IMR-90 (cell line): ENCODE results near the gene TSEN15. TPM values are rescaled to one million over a fixed set of nuclear protein-coding genes. Genes with fewer than 3 reads are reported as not detected.

Source experiments
- ATAC-seq: fragments of 200-7000 bp; cut with Tn5 transposase; 2 replicates; pipeline ENCODE4 v1.9.1; 2020; ENCODE audit warnings: low read depth, mild to moderate bottlenecking, moderate library complexity
- BruUV-seq: library from RNA; stranded (reverse); fragments of 400-500 nt; replicated peaks from 2 replicates; lab custom pipeline; 2021; lab: Mats Ljungman, UMichigan
- CTCF ChIA-PET: fragments of 300-600 bp; formaldehyde crosslinking; extraction: SDS; loops from one replicate; lab custom pipeline; 2021; ENCODE audit warnings: antibody characterized with exemption; lab: Yijun Ruan, JAX
- POLR2A ChIA-PET: fragments of 300-600 bp; sonication (Branson Sonifier 250); formaldehyde crosslinking; loops from one replicate; lab custom pipeline; 2022; ENCODE audit warnings: antibody characterized with exemption; ENCODE audit not compliant: unreplicated experiment; lab: Charles Lee
- DNase-seq: peaks from one replicate; pipeline ENCODE4 v3.0.0; 2013
- H2AFZ ChIP-seq: replicated peaks from 2 replicates; pipeline ENCODE3; 2013; ENCODE audit warnings: low read length, mild to moderate bottlenecking; ENCODE audit not compliant: poor library complexity
- H2AK5ac ChIP-seq: 2 replicates; pipeline ENCODE4 v1.6.1; 2013; ENCODE audit warnings: low read depth, low read length, inconsistent platforms
- H2AK9ac ChIP-seq: replicated peaks from 2 replicates; pipeline ENCODE3; 2013; ENCODE audit warnings: mild to moderate bottlenecking, low read depth, low read length, moderate library complexity; ENCODE audit not compliant: poor library complexity
- H2BK120ac ChIP-seq: 2 replicates; pipeline ENCODE4 v1.6.1; 2013; ENCODE audit warnings: low read depth, low read length, inconsistent platforms
- H2BK15ac ChIP-seq: 3 replicates; pipeline ENCODE4 v1.6.1; 2013; ENCODE audit warnings: low read depth, low read length, inconsistent platforms
- H2BK20ac ChIP-seq: 2 replicates; pipeline ENCODE4 v1.6.1; 2013; ENCODE audit warnings: low read depth, mild to moderate bottlenecking, inconsistent platforms, low read length, moderate library complexity
- H2BK5ac ChIP-seq: 2 replicates; pipeline ENCODE4 v1.6.1; 2013; ENCODE audit warnings: mild to moderate bottlenecking, low read depth, low read length, inconsistent platforms; ENCODE audit not compliant: poor library complexity, severe bottlenecking
- H3K14ac ChIP-seq: replicated peaks from 2 replicates; pipeline ENCODE4 v1.6.1; 2013; ENCODE audit warnings: low read depth, low read length, inconsistent platforms
- H3K18ac ChIP-seq: 2 replicates; pipeline ENCODE4 v1.6.1; 2013; ENCODE audit warnings: low read depth, low read length, control low read depth
- H3K23ac ChIP-seq: 2 replicates; pipeline ENCODE4 v1.6.1; 2013; ENCODE audit warnings: low read depth, low read length, inconsistent platforms
- H3K27ac ChIP-seq: 2 replicates; pipeline ENCODE4 v1.5.1; 2013; ENCODE audit warnings: mild to moderate bottlenecking, control low read depth, low read length; ENCODE audit not compliant: insufficient read depth
- H3K27me3 ChIP-seq: 2 replicates; pipeline ENCODE4 v1.6.1; 2013; ENCODE audit warnings: low read length; ENCODE audit not compliant: control insufficient read depth, insufficient read depth
- H3K36me3 ChIP-seq: 2 replicates; pipeline ENCODE4 v1.6.1; 2013; ENCODE audit warnings: low read length, mixed read lengths; ENCODE audit not compliant: control insufficient read depth, insufficient read depth
- H3K4ac ChIP-seq: 2 replicates; pipeline ENCODE4 v1.6.1; 2013; ENCODE audit warnings: low read depth, low read length, inconsistent platforms
- H3K4me1 ChIP-seq: 2 replicates; pipeline ENCODE4 v1.6.1; 2013; ENCODE audit warnings: low read length, mixed read lengths; ENCODE audit not compliant: control insufficient read depth, insufficient read depth
- H3K4me2 ChIP-seq: 2 replicates; pipeline ENCODE4 v1.6.1; 2013; ENCODE audit warnings: low read depth, mild to moderate bottlenecking, control low read depth, low read length, moderate library complexity
- H3K4me3 ChIP-seq: 2 replicates; pipeline ENCODE4 v1.5.1; 2013; ENCODE audit warnings: low read depth, mild to moderate bottlenecking, control low read depth, low read length, moderate library complexity; ENCODE audit not compliant: insufficient read depth
- H3K56ac ChIP-seq: 2 replicates; pipeline ENCODE4 v1.6.1; 2013; ENCODE audit warnings: low read length, inconsistent platforms; ENCODE audit not compliant: insufficient read depth; ENCODE audit errors: extremely low read depth
- H3K79me1 ChIP-seq, 2 experiments: 2 replicates each; pipeline ENCODE4 v1.6.1; 2013; ENCODE audit warnings: low read length in 2 of 2, inconsistent platforms in 1 of 2, low read depth in 1 of 2
- H3K9ac ChIP-seq: 2 replicates; pipeline ENCODE4 v1.6.1; 2013; ENCODE audit warnings: low read depth, low read length, control low read depth
- H3K9me1 ChIP-seq: 2 replicates; pipeline ENCODE4 v1.6.1; 2013; ENCODE audit warnings: low read length, inconsistent platforms; ENCODE audit not compliant: insufficient read depth
- H3K9me3 ChIP-seq: 2 replicates; pipeline ENCODE4 v1.6.1; 2013; ENCODE audit warnings: low read length; ENCODE audit not compliant: control insufficient read depth, insufficient read depth
- H4K20me1 ChIP-seq: 2 replicates; pipeline ENCODE4 v1.6.1; 2013; ENCODE audit warnings: low read length, inconsistent platforms; ENCODE audit not compliant: insufficient read depth
- H4K5ac ChIP-seq: 2 replicates; pipeline ENCODE4 v1.6.1; 2013; ENCODE audit warnings: mild to moderate bottlenecking, low read depth, low read length, control low read depth
- H4K8ac ChIP-seq, 2 experiments: 2 replicates each; pipeline ENCODE4 v1.6.1; 2013; ENCODE audit warnings: low read depth in 2 of 2, low read length in 2 of 2, control low read depth in 1 of 2, inconsistent platforms in 1 of 2
- H4K91ac ChIP-seq: 2 replicates; pipeline ENCODE4 v1.6.1; 2013; ENCODE audit warnings: low read depth, low read length, inconsistent platforms; ENCODE audit not compliant: insufficient read depth
- CEBPB ChIP-seq: IDR thresholded peaks from 2 replicates; pipeline ENCODE4 v1.6.1; 2012; ENCODE audit warnings: low read depth, low read length, improper control_type of control experiment
- CTCF ChIP-seq: conservative IDR thresholded peaks from 2 replicates; pipeline ENCODE4 v1.5.1; 2012; ENCODE audit warnings: mild to moderate bottlenecking, low read depth, low read length, improper control_type of control experiment
- FOS ChIP-seq: fragments of 150-350 bp; IDR thresholded peaks from 2 replicates; pipeline ENCODE4 v1.6.1; 2016; ENCODE audit warnings: low read depth, low read length
- WGBS, 2 experiments: methylation state at CpG; one replicate each; pipeline versions ENCODE4 v1.1.5 to v1.1.7; 2013; ENCODE audit warnings: missing lambda C conversion rate in 2 of 2; ENCODE audit not compliant: insufficient read length in 1 of 2; ENCODE audit errors: extremely low coverage in 2 of 2; 5-methylcytosine and 5-hydroxymethylcytosine counted together
- dilution Hi-C: fragments of 300-500 bp; cut with HindIII; formaldehyde crosslinking; loops from one replicate; pipeline ENCODE4 v1.14.3; 2018; ENCODE audit warnings: low sequenced_read_pairs; ENCODE audit not compliant: unreplicated experiment
- in situ Hi-C: fragments of 300-500 bp; cut with MboI; formaldehyde crosslinking; loops from 3 replicates; pipeline ENCODE4 v1.14.3; 2019; ENCODE audit warnings: low sequenced_read_pairs, inconsistent platforms, mixed read lengths
- intact Hi-C: fragments of 100-400 bp; cut with micrococcal nuclease; formaldehyde crosslinking; loops from 2 replicates; pipeline ENCODE4 v1.10.0; 2022
- polyA plus RNA-seq, 3 experiments: library from polyadenylated mRNA; depleted of rRNA; stranded (reverse); fragments of >200 nt; gene quantifications; 2 replicates each; pipeline ENCODE4 v1.2.3, GENCODE V29; 2012; ENCODE audit warnings: low replicate concordance in 1 of 3
- total RNA-seq: library from RNA; depleted of rRNA; stranded (reverse); fragments of >200 nt; gene quantifications from 2 replicates; pipeline ENCODE4 v1.2.3, GENCODE V29; 2012

Gene TSEN15
- total and polyA plus RNA-seq, 2 of the 4 experiments (the other 2 are of a cell fraction), result 32.4 to 45.0 TPM

GRCh38 chr1:184036517-184036949 lies 15.0 kb upstream of the TSEN15 start (continued):
- no peak for TF ChIP-seq CTCF

GRCh38 chr1:184037849-184038591 lies 13.5 kb upstream of the TSEN15 start:
- H2BK15ac ChIP-seq, result peak overlapping the region; percentile 94; the same call in 2 of the 3 replicates
- intact Hi-C loops (no loop called here), dilution Hi-C loops (no loop called here), in situ Hi-C loops (loop anchor here (10.0 kb wide), 1 partner anchor 93 kb away; no protein-coding TSS in a partner anchor)
- 78% methylated on average over 3 of the region's 13 CpGs; no CpG with 5 or more reads in 1 of the 2 experiments for WGBS, 2 experiments
- ATAC-seq (no peak), DNase-seq (no peak)
- no peaks in the 10 kb centered on the region; the same call in 1 of the 2 replicates for H3K27me3 ChIP-seq
- H3K27ac ChIP-seq, result no peak overlapping the region
- no peak overlapping the region for H4K91ac ChIP-seq
- H4K5ac ChIP-seq, result no peak overlapping the region
- peak overlapping the region; percentile 96; the same call in 1 of the 2 replicates for H3K4me3 ChIP-seq
- no peak overlapping the region for H2BK120ac ChIP-seq
- H2AK9ac ChIP-seq, result peak overlapping the region; percentile 30
- TF ChIP-seq CEBPB (peak; percentile 57), FOS (no peak)
- H3K56ac ChIP-seq, result no peak overlapping the region; the same call in 1 of the 2 replicates
- H4K8ac ChIP-seq, result no peak overlapping the region; a peak in 1 of 4 replicates
- peak overlapping the region; percentile 95 for H2AFZ ChIP-seq
- H3K9me1 ChIP-seq, result peaks cover 8% of the 10 kb centered on the region; the same call in 1 of the 2 replicates
- no peak overlapping the region for H3K23ac ChIP-seq
- H3K36me3 ChIP-seq, result no peaks in the 10 kb centered on the region
- H3K14ac ChIP-seq, result no peak overlapping the region
- no peak overlapping the region for H3K18ac ChIP-seq
- H3K4ac ChIP-seq, result no peak overlapping the region
- ChIA-PET POLR2A (no interaction called here), CTCF (no interaction called here)
- no TSS peak for BruUV-seq
- peaks cover 0 to 10% of the 10 kb centered on the region in 2 experiments; a peak in 1 of 4 replicates for H3K79me1 ChIP-seq
- H3K4me1 ChIP-seq, result peaks cover 10% of the 10 kb centered on the region
- H2BK5ac ChIP-seq, result no peak overlapping the region
- no peak overlapping the region for H2BK20ac ChIP-seq
- H2AK5ac ChIP-seq, result no peak overlapping the region
- H3K9me3 ChIP-seq, result no peaks in the 10 kb centered on the region
- H3K9ac ChIP-seq, result no peak overlapping the region
- H4K20me1 ChIP-seq, result no peaks in the 10 kb centered on the region
- peak overlapping the region; percentile 87 for H3K4me2 ChIP-seq
